Mesothelial cell of epicardium (in vitro differentiated cells): ENCODE measurements around the gene NOP9. TPM values are rescaled to one million over a fixed set of nuclear protein-coding genes. Genes with fewer than 3 reads are reported as not detected.

ENCODE experiments used
- DNase-seq, 2 experiments: peaks; one replicate each; pipeline ENCODE4 v3.0.0; 2021; ENCODE audit warnings: low spot score in 2 of 2; ENCODE audit not compliant: unreplicated experiment in 2 of 2
- H3K27ac Mint-ChIP-seq: 2 replicates; pipeline ENCODE4 v1.8.0; 2021; ENCODE audit warnings: mixed read lengths
- H3K27me3 Mint-ChIP-seq: 2 replicates; pipeline ENCODE4 v1.8.0; 2021; ENCODE audit warnings: low read depth, mixed read lengths
- H3K36me3 Mint-ChIP-seq: 2 replicates; pipeline ENCODE4 v1.8.0; 2021; ENCODE audit warnings: mixed read lengths
- H3K4me1 Mint-ChIP-seq: 2 replicates; pipeline ENCODE4 v1.8.0; 2021; ENCODE audit warnings: mixed read lengths
- H3K4me3 Mint-ChIP-seq: 2 replicates; pipeline ENCODE4 v1.8.0; 2021; ENCODE audit warnings: mild to moderate bottlenecking, moderate library complexity, mixed read lengths
- H3K9me3 Mint-ChIP-seq: 2 replicates; pipeline ENCODE4 v1.8.0; 2021; ENCODE audit warnings: mixed read lengths
- CTCF ChIP-seq: fragments of 200-600 bp; sonication (generic); IDR thresholded peaks from one replicate; pipeline ENCODE4 v1.5.0; 2021; ENCODE audit warnings: antibody characterized with exemption; ENCODE audit not compliant: unreplicated experiment
- total RNA-seq: library from RNA; stranded (reverse); gene quantifications from 3 replicates; pipeline ENCODE4 v1.2.1, GENCODE V29; 2021

Gene NOP9
- total RNA-seq, 1 donor from 2014 or later = 30.8 TPM

DNA sequence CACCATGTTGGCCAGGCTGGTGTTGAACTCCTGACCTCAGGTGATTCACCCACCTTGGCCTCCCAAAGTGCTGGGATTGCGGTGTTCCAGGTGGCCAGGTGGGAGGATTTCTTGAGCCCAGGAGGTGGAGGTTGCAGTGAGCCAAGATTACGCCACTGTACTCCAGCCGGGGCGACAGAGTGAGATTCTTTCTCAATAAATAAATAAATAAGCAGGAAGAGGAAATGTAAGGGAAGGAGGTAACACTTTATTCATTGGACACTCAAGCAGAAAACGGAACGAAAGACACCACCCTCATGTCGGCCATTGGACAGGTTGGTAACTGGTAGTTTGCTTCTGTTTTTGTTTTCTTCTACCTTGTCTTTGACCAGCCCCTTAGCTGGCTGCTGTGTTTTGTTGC is 55.4 kb downstream of the NOP9 start:
- no peaks in the 10 kb centered on the region for H3K9me3 Mint-ChIP-seq
- no peak overlapping the region for H3K4me3 Mint-ChIP-seq
- no peaks in the 10 kb centered on the region for H3K36me3 Mint-ChIP-seq
- DNase-seq = no peak
- peaks cover 4% of the 10 kb centered on the region for H3K4me1 Mint-ChIP-seq
- H3K27ac Mint-ChIP-seq = no peak overlapping the region
- no peak for TF ChIP-seq CTCF
- H3K27me3 Mint-ChIP-seq = peaks cover 42% of the 10 kb centered on the region

GRCh38 chr14:24356208-24356607 is 56.6 kb downstream of the NOP9 start:
- Mint-ChIP-seq H3K27ac (no peak overlapping the region), H3K4me1 (peaks cover 4% of the 10 kb centered on the region), H3K27me3 (peaks cover 30% of the 10 kb centered on the region), H3K9me3 (peaks cover 4% of the 10 kb centered on the region), H3K36me3 (no peaks in the 10 kb centered on the region), H3K4me3 (no peak overlapping the region)
- no peak for TF ChIP-seq CTCF
- DNase-seq = no peak

Other genes with a start within 250 kb of the NOP9 start
- 1.1 to 1.6 TPM (median 1.4 TPM) in 3 replicates for gene CARMIL3, start 247.8 kb upstream of the NOP9 start, total RNA-seq
- gene CPNE6, start 228.3 kb upstream of the NOP9 start, total RNA-seq = not detected in 3 replicates
- gene PCK2, start 205.5 kb upstream of the NOP9 start, total RNA-seq = 18.9 to 22.2 TPM (median 20.6 TPM) in 3 replicates
- gene DCAF11, start 185.1 kb upstream of the NOP9 start, total RNA-seq = 62.3 to 71.1 TPM (median 63.7 TPM) in 3 replicates
- 1.5 to 2.0 TPM (median 1.8 TPM) in 3 replicates for gene NRL, start 184.9 kb upstream of the NOP9 start, total RNA-seq
- gene FITM1, start 169.2 kb upstream of the NOP9 start, total RNA-seq = 0.75 to 1.5 TPM (median 1.0 TPM) in 3 replicates
- gene PSME1, start 163.7 kb upstream of the NOP9 start, total RNA-seq = 148 to 154 TPM (median 154 TPM) in 3 replicates
- 17.7 to 21.3 TPM (median 21.2 TPM) in 3 replicates for gene EMC9, start 158.3 kb upstream of the NOP9 start, total RNA-seq
- 143 to 149 TPM (median 148 TPM) in 3 replicates for gene PSME2, start 153.2 kb upstream of the NOP9 start, total RNA-seq
- 90.5 to 96.0 TPM (median 90.5 TPM) in 3 replicates for gene RNF31, start 152.4 kb upstream of the NOP9 start, total RNA-seq
- gene IRF9, start 138.6 kb upstream of the NOP9 start, total RNA-seq = 244 to 274 TPM (median 250 TPM) in 3 replicates
- gene REC8, start 127.8 kb upstream of the NOP9 start, total RNA-seq = 465 to 486 TPM (median 484 TPM) in 3 replicates
- gene IPO4, start 111.0 kb upstream of the NOP9 start, total RNA-seq = 38.4 to 43.2 TPM (median 39.3 TPM) in 3 replicates
- gene TM9SF1, start 104.4 kb upstream of the NOP9 start, total RNA-seq = 44.9 to 45.8 TPM (median 45.7 TPM) in 3 replicates
- 0.29 to 0.49 TPM (median 0.31 TPM) in 3 replicates for gene TSSK4, start 94.2 kb upstream of the NOP9 start, total RNA-seq
- gene CHMP4A, start 86.4 kb upstream of the NOP9 start, total RNA-seq = 38.4 to 48.0 TPM (median 44.7 TPM) in 3 replicates
- 18.0 to 18.4 TPM (median 18.3 TPM) in 3 replicates for gene MDP1, start 83.8 kb upstream of the NOP9 start, total RNA-seq
- 148 to 156 TPM (median 155 TPM) in 3 replicates for gene NEDD8, start 67.5 kb upstream of the NOP9 start, total RNA-seq
- gene GMPR2, start 66.9 kb upstream of the NOP9 start, total RNA-seq = 72.5 to 78.7 TPM (median 74.1 TPM) in 3 replicates
- gene TINF2, start 57.2 kb upstream of the NOP9 start, total RNA-seq = 49.1 to 55.2 TPM (median 51.1 TPM) in 3 replicates
- 9.5 to 12.1 TPM (median 10.2 TPM) in 3 replicates for gene TGM1, start 36.7 kb upstream of the NOP9 start, total RNA-seq
- 28.7 to 34.5 TPM (median 31.2 TPM) in 3 replicates for gene RABGGTA, start 28.3 kb upstream of the NOP9 start, total RNA-seq
- gene DHRS1, start 70 bp upstream of the NOP9 start, total RNA-seq = 38.3 to 41.4 TPM (median 39.8 TPM) in 3 replicates
- not detected in 3 replicates for gene CIDEB, start 8.1 kb downstream of the NOP9 start, total RNA-seq
- gene LTB4R2, start 10.3 kb downstream of the NOP9 start, total RNA-seq = 13.0 to 14.9 TPM (median 14.8 TPM) in 3 replicates
- 10.7 to 11.8 TPM (median 11.1 TPM) in 3 replicates for gene LTB4R, start 11.7 kb downstream of the NOP9 start, total RNA-seq
- 2.8 to 3.4 TPM (median 3.4 TPM) in 3 replicates for gene ADCY4, start 35.2 kb downstream of the NOP9 start, total RNA-seq
- 1.9 to 2.2 TPM (median 2.0 TPM) in 3 replicates for gene RIPK3, start 40.1 kb downstream of the NOP9 start, total RNA-seq
- gene NFATC4, start 68.3 kb downstream of the NOP9 start, total RNA-seq = 291 to 298 TPM (median 292 TPM) in 3 replicates
- gene NYNRIN, start 99.2 kb downstream of the NOP9 start, total RNA-seq = 171 to 173 TPM (median 173 TPM) in 3 replicates
- 3.9 to 5.5 TPM (median 4.8 TPM) in 3 replicates for gene CBLN3, start 129.8 kb downstream of the NOP9 start, total RNA-seq
- gene KHNYN, start 130.1 kb downstream of the NOP9 start, total RNA-seq = 89.2 to 92.2 TPM (median 89.3 TPM) in 3 replicates
- gene SDR39U1, start 142.9 kb downstream of the NOP9 start, total RNA-seq = 56.7 to 69.3 TPM (median 64.2 TPM) in 3 replicates
- not detected in 3 replicates for gene CMA1, start 208.4 kb downstream of the NOP9 start, total RNA-seq